Measurements from ENCODE around the gene EAF2. TPM values are rescaled to one million over a fixed set of nuclear protein-coding genes. Genes with fewer than 3 reads are reported as not detected.
"Not testable (repeated sequence)": the region's sequence is repeated elsewhere in the genome, so short reads cannot be mapped to it uniquely, and the experiment has no call there.

Gene EAF2
- total RNA-seq, 1 donor = 24.5 TPM

DNA sequence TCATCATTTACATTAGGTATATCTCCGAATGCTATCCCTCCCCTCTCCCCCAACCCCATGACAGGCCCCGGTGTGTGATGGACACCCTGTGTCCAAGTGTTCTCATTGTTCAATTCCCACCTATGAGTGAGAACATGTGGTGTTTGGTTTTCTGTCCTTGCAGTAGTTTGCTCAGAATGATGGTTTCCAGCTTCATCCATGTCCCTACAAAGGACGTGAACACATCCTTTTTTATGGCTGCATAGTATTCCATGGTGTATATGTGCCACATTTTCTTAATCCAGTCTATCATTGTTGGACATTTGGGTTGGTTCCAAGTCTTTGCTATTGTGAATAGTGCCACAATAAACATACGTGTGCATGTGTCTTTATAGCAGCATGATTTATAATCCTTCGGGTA is 22.8 kb downstream of the EAF2 start:
- DNase-seq (ENCODE audit: low read depth in 2 of 3, low spot score in 2 of 3) = not testable (repeated sequence)

GRCh38 chr3:121863247-121863646 is 28.2 kb downstream of the EAF2 start:
- DNase-seq (ENCODE audit: low read depth in 2 of 3, low spot score in 2 of 3) = not testable (repeated sequence)

- DNase-seq (ENCODE audit: low read depth in 2 of 3, low spot score in 2 of 3) = no peak
Observed at GRCh38 chr3:121863801-121864200, 28.8 kb downstream of the EAF2 start.

DNA sequence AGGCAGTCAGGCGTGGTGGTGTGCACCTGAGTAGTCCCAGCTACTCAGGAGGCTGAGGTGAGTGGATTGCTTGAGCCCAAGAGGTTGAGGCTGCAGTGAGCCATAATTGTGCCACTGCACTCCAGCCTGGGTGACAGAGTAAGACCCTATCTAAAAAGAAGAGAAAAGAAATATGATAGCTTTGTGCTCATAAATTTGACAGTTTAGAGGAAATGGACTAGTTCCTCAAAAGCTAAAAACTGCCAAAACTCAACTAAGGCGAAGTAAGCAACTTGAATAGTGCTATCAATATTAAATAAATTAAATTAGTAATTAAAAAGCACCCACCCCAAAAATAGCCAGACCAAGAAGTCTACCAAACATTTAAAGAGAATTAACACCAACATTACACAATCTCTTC is 34.7 kb downstream of the EAF2 start:
- peak in 1 of 3 donors; percentile 59 for DNase-seq (ENCODE audit: low read depth in 2 of 3, low spot score in 2 of 3)

- no peak for DNase-seq (ENCODE audit: low read depth in 2 of 3, low spot score in 2 of 3)
Observed at GRCh38 chr3:121870717-121871116, 35.7 kb downstream of the EAF2 start.

- DNase-seq (ENCODE audit: low read depth in 2 of 3, low spot score in 2 of 3) = peak in 1 of 3 donors; percentile 43
Observed at GRCh38 chr3:121871430-121871829, 36.4 kb downstream of the EAF2 start.

DNA sequence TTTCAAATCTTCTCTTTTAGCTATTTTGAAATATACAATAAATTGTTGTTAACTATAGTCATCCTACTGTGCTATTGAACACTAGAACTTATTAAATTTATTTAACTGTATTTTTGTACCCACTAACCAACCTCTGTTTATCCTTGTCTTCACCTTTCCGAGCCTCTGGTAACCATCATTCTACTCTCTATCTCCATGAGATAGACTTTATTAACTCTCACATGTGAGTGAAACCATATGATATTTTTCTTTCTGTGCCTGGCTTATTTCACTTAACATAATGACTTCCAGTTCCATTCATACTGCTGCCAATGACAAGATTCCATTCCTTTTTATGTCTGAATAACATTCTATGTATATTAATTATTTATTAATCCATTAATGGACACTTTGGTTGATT is 43.4 kb downstream of the EAF2 start:
- DNase-seq (ENCODE audit: low read depth in 2 of 3, low spot score in 2 of 3) = no peak

GRCh38 chr3:121883507-121883906 is 48.5 kb downstream of the EAF2 start:
- peak in 1 of 3 donors; percentile 39 for DNase-seq (ENCODE audit: low read depth in 2 of 3, low spot score in 2 of 3)

- DNase-seq (ENCODE audit: low read depth in 2 of 3, low spot score in 2 of 3) = no peak
Observed at GRCh38 chr3:121885386-121885785, 50.4 kb downstream of the EAF2 start.

- DNase-seq (ENCODE audit: low read depth in 2 of 3, low spot score in 2 of 3) = no peak
Observed at GRCh38 chr3:121894301-121894990, 59.4 kb downstream of the EAF2 start, which contains the start of gene SLC15A2. SLC15A2 (plus strand) TSS chr3:121894401; CDS start chr3:121894477, 76 bp downstream.

DNA sequence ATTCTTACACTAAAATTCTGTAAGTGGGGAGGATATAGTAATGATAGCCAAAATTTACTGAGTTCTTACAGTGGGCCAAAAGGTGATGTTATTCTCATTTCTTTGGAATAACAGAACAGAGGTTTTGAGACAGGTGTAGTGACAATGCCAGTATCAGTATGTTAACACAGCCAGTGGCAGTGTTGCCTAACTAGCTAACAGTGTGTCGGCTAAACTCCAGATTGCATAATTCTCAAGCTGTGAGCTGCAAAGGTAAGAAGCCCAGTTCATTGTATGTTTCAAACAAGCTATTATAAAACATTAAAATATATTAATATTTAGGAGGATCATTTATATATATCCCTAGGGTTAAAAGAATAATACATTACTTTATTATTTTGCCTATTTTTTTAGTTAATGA is 60.1 kb downstream of the EAF2 start:
- DNase-seq (ENCODE audit: low read depth in 2 of 3, low spot score in 2 of 3) = no peak

GRCh38 chr3:121895736-121896135 is 60.7 kb downstream of the EAF2 start:
- DNase-seq (ENCODE audit: low read depth in 2 of 3, low spot score in 2 of 3) = no peak

DNA sequence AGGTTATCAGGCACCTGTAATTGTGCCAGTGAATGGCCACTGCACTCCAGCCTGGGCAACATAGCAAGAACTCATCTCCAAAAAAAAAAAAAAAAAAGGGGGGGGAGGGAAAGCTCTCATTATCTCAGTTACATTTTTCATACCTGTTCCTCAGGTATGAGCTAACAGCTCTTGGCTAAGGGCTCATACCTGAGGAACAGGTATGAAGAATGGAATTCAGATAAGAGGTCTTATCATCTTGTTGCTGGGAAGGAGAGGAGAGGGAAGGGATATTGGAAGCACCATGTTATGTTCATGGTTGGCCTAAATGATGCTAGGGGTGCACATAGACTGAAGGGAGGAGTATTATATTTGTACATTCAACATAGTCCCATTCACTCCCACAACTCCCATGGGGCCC is 61.8 kb downstream of the EAF2 start:
- DNase-seq (ENCODE audit: low read depth in 2 of 3, low spot score in 2 of 3) = no peak

GRCh38 chr3:121897296-121897695 is 62.3 kb downstream of the EAF2 start:
- no peak for DNase-seq (ENCODE audit: low read depth in 2 of 3, low spot score in 2 of 3)

DNA sequence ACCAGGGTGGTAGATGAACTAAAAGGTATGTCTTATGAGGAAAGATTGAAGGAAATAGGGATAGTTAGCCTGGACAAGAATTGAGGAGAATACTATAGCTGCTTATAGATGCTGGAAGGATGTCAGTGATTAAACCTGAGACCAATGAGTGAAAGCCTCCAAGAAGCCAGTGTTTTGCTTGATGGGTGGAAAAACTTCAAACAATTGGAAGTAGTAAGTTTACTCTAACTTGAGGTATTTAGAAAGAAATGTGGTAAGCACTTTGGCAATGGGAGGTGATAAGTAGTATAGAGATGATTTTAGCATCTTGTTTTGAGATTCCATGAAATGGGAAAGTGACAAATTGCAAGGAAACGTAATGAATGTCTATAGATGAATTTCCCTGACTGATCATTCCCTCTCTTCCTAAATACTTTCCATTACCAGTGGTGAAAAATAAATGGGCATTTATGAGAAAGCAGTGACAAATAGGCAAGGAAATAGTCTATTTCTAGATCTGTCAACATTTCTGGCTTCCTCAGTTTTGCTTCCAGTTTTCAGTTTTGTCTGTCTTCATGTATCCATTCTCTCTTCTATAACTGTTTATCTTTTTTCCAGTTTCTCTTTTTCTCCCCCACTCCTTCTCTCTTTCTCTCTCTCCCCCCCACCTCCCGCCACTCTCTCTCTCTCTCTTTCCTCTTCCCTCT is 78.4 kb downstream of the EAF2 start:
- DNase-seq (ENCODE audit: low read depth in 2 of 3, low spot score in 2 of 3) = no peak

- DNase-seq (ENCODE audit: low read depth in 2 of 3, low spot score in 2 of 3) = no peak
Observed at GRCh38 chr3:121914081-121914998, 79.3 kb downstream of the EAF2 start.

DNA sequence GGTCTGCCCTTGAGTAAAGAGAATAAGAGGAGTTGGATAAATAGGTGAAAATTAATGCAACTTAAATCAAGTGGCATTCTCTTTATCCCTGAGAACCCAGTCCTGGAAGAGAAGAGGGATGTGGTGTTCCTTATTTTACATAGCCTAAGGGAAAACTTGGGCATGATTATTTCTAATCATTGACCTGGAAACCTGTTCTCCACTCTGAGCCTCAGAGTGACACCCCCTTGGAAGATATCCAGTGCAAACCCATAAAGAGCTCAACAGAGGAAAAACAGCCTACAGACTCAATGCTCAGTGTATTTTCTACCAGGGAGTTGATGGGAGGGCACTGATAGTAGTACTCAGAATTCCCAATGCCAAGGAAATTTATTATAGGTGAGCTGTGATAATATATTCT is 81.2 kb downstream of the EAF2 start:
- DNase-seq (ENCODE audit: low read depth in 2 of 3, low spot score in 2 of 3) = no peak

- DNase-seq (ENCODE audit: low read depth in 2 of 3, low spot score in 2 of 3) = no peak
Observed at GRCh38 chr3:121918779-121919483, 83.9 kb downstream of the EAF2 start.

DNA sequence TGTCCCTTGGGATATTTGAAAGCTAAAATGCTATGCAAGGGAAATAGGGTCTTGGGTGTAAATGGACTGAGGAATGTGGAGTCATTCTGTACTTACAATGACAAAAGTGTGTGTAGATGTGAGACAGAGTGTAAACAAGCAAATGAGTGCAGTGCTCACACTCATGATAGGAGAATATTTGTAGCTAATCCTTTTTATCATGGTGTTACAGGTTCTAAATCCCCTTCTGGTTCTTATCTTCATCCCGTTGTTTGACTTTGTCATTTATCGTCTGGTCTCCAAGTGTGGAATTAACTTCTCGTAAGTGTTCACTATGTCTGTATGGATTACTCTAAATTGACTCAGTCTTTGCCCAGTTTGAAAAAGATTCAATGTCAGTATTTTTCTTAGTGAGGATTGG is 89.7 kb downstream of the EAF2 start:
- DNase-seq (ENCODE audit: low read depth in 2 of 3, low spot score in 2 of 3) = no peak

DNA sequence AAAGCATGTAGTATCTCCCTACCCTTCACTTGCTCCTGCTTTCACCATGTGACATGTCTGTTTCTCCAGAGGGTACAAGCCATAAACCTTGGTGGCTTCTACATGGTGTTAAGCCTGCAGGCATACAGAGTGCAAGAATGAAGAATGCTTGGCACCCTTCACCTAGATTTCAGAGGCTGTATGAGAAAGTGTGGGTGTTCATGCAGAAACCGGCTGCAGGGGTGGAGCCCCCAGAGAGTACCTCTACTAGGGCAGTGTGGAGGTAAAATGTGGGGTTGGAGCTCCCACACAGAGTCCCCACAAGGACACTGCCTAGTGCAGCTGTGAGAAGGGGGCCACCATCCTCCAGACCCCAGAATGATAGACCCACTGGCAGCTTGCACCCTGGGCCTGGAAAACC is 91.4 kb downstream of the EAF2 start:
- DNase-seq (ENCODE audit: low read depth in 2 of 3, low spot score in 2 of 3) = no peak

All from hematopoietic multipotent progenitor cell (in vitro differentiated cells).